Measurements from ENCODE around the gene GNAI2.

Gene GNAI2

DNA sequence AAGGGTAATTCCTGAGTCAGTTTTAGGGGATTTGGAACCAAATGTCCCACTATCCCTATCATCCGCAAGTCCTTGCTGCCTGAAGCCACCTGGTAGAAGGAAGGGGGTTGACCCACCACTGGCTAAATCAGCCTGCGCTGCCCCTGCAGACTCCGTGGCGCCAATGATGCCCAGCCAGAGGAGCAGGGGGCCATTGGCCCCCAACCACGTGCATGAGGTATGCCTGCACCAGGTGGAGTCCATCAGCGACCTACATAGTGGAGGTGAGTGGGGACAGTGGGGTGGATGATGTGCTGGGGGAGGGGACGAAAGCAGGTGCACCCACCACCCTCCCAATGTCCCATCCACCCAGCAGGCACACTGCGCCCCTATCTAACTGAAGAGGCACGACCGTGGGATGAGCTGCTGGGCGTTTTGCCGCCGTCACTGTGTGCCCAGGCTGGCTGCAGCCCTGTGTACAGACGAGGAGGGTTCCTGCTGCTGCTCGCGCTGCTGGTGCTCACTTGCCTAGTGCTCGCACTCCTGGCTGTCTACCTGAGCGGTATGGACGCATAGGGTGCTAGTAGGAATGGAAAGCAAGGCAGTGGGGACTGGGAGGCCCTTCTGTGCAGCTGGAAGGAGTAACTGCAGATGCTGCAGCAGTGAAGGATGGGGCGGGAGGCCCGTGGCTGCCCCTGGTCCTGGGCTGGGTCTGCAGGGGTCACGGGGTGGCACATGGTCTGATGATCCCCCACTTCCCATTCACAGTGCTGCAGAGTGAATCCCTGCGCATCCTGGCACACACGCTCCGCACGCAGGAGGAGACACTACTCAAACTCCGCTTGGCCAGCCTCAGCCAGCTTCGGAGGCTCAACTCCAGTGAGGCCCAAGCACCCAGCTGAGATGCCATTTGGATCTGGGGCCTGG lies 50.6 kb downstream of the GNAI2 start:
- no peak for DNase-seq

DNA sequence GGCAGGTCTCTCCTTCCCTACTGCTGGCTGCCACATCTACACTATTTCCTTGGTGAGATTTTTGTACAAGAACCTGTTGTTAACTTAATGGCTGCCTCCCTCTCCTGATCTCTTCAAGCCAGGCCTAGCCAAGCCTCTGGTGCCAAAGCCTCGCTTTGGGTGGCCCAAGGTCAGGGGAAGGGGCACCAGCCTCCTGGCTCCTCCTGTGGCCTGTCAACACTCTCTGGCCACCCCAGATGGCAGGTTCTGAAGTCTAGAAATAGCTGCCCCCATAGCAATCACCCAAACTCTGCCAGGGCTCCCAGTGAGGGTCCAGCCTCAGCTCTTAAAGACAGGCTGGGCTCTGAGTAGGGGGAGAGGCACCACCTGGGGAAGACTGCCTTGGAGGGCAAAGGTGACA lies 51.3 kb downstream of the GNAI2 start:
- no peak for DNase-seq

DNA sequence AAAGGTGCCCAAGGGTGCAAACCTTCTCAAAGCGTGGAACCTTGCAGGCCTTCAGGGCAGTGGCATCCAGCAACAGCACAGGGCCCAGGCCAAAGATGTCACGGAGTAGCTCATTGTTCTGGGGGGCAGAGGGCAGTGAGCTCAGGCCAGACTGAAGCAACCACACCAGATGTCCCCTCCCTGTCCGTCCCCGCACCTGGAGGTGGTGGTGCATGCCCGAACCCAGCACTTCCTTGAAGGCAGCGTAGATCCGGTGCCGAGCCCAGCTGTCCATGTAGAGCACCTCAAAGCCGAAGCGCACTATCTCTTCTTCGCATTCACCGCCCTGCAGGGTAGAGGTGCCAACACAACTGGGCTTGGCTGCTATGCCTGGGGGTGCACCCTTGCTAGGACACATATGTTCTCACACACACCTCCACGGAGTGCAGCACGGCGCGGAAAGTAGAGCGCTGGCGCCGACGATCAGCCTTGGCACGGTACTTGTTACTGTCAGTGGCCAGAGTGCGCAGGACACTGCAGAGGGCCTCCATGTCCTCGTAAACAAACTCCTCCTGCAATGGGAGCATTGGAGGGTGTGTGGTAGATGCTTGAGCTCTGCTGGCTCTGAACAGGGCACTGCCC lies 52.5 kb downstream of the GNAI2 start:
- no peak for DNase-seq

DNA sequence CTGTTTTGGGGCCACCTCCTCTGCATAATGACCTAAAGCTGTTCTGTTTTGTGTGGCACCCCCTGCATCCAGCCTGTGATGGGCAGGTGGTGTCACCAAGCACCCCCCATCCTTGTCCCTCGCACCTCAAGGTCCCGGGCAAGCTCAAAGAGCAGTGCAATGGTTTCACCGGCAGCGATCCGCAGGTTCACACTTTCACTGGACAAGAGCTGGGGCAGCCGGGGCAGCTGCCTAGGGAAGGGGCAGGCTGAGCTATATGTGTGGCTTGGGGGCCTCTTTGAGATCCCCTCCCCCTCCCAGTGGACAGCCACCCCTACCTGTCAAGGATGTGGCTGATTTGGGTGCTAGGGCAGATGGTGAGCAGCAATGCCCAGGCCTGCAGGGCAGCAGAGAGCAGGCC lies 53.1 kb downstream of the GNAI2 start:
- no peak for DNase-seq

DNA sequence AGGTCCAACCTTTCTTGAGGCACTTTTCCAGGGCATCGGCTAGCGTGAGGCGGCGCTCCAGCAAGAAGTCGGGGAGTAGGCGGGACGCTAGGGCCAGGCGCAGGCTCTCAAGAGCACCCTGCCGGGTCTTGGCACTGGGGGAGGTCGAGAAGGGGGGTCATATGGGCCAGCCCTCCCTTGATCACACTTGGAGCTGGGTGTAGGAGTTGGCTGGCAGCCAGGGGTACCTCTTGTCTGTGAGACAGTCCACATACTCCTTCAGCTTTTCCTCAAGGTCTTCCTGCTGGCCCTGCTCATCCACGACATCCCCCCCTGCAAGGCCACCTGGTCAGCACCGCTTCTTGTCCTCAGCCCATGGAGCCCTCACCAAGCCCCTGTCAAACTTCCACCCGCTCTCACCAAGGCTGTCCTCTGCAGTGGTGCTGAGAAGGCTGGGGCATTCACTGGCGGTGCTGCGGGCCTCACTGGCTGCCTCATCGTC lies 54.2 kb downstream of the GNAI2 start:
- no peak for DNase-seq

DNA sequence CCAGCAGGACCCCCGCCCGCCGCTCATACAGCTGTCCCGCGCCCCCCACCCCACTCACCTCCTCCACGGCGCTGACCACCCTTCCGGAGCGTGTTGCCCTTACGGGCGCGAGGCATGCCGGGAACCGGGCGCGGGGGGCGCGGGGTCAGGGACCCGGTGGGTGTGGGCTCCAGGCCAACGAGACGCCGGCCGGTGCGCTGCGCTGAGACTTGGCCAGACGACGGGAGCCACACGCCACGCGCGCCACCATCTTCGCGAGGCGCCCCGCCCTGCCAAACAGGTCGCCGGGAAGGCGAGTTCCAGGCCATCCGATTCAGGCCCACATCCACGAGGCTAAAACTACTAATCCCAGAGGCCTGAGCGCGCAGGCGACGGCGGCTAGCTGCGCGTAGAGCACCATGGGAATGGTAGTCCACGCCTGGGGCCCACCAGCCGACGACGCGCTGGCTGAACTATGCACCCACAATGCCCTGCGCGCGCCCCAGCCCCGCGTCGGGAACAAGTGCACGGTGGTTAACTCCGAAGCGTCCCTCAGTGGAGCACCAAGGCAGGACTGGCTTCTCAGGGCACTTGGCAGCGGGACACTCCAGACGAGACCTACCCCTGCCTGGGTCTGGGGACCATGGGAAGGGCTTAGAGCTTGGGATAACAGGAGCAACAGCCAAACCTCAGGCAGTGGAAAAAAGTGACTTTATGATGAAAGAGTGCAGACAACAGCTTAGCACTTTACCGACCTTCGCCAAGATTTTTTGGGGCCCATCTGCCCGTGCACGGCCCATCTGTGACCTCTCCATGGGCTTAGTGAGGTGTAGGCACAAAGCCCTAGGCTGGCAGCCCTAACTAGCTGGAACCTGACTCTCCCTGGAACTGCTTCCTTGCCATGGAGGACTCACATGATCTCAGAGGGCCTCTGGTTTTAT lies 56.4 kb downstream of the GNAI2 start, which contains the start of gene IFRD2:
IFRD2 (minus strand) TSS at position 271 of the 920 bp plus-strand sequence; CDS start at position 116, 155 bp downstream.
- peak; percentile 96 for DNase-seq

DNA sequence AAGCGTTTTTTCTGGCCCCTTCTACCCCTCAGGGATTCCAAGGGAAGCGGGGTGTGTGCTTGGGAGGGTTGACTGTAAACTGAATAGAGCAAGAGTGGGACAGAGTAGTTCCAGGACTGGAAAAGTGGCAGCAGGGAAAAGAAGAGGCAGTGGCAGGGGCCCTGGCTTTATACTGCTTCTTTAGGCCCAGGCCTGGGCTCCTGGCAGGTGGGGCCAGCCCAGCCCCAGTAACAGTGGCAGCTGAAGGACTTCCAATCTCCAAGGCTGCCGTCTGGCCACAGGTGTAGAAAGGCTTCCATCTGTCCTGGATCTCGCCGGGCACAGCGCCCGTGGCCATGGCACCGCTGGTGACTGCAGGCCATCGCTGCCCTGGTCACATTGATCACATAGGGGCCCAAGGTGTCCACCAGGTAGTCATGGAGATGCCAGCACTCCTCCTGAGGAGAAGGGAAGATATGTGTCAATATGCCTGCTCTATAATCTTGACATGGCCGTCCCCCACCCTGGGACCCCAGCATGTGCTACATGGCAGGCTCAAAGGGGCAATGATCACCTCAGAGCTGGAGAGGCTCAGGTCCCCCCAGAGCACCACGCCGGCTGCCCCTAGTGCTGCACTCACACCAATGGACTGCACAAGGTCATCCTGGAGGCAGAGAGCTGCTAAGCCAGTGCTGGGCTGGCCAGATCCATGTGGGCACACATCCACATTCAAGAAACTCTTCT lies 57.2 kb downstream of the GNAI2 start:
- no peak for DNase-seq

DNA sequence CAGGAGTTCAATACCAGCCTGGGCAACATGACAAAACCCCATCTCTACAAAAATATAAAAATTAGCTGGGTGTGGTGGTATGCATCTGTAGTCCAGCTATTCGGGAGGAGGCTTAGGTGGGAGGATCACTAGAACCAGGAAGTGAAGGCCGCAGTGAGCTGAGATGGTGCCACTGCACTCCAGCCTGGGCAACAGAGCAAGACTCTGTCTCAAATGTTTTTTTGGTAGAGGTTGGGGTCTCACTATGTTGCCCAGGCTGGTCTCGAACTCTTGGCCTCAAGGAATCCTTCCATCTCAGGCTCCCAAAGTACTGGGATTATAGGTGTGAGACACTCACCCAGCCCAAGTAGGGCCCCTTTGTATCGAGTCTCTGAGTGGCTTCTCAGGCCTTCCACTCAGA lies 58.1 kb downstream of the GNAI2 start:
- DNase-seq: no peak

DNA sequence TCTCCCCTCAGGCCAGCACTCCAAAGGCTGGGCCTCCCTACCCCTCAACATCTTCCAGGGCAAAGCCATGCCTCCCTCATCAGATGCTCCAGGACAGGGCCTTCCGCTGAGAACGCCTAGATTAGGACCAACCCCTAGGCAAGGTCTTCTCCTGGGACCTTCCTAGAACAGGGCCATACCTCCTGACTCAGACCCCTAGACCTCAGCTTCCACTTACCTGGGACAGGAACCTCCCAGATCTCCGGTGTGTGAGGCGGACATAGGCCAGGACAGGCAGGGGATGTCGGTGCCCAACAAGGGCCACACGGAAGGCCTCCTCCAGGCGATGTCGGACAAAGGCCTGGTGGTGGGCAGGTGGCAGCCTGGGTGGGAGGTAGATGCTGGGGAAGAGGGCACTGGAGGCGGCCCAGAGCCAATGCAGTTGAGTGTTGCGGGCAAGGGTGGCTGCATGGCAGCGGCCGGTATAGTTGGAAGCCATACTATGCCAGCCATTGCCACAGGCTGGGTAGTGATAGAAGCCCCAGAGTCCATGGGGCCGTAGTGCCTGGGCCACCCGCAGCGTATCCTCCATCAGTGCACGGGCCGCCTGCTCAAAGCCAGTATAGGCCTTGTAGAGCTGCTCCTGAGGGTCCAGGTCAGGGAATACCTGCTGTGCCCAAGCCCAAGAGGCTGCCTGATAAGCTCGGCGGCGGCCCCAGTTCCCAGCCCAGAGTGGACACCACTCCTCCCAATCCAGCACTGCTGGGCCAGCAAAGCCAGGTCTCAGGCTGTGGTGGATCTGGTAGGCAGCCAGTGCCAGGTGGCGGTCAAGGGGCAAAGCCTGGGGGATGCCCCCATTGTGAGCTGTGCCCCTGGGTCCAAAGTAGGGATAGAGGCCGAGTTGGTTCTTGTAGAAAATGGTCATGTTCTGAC lies 58.7 kb downstream of the GNAI2 start:
- DNase-seq: no peak

DNA sequence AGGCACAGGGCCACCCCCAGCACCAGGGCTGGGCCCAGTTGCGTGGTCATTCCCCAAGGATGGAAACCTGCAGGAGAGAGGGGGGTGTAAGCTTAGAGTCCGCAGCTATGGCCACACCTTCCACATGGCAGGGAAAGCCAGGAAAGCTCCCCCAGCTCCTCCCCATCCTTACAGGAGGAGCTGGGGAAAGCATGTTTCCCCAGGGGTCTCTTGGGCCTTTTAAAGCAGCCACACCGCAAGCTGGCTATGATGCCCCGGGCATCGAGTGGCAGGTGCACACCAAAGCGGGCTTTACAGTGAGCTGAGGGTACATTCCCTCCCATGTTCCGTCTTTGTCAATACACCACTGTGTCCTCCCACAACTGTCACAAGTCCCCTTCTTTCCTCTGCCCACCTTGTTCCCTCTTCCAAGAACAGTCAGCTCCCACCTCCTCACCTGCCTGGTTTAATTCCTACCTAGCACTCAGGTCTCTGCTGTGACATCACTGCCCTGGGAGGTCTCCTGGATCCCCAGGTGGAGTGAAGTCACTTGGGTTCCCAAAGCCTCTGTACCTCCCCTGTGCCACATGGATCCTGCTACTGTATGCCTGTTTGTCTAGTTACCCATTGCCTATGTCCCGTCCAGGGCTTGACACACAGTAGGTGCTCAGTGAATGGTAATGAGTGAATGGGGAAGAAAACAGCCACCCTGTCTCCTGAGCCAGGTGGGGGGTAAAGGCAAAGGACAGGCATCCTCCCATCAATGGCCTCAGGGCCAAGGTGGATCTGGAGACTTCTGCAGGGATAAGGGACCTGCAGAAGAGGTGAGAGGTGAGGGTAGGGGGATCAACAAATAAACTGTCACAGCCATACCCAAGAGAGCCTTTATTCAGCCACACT lies 59.8 kb downstream of the GNAI2 start:
- DNase-seq: no peak

DNA sequence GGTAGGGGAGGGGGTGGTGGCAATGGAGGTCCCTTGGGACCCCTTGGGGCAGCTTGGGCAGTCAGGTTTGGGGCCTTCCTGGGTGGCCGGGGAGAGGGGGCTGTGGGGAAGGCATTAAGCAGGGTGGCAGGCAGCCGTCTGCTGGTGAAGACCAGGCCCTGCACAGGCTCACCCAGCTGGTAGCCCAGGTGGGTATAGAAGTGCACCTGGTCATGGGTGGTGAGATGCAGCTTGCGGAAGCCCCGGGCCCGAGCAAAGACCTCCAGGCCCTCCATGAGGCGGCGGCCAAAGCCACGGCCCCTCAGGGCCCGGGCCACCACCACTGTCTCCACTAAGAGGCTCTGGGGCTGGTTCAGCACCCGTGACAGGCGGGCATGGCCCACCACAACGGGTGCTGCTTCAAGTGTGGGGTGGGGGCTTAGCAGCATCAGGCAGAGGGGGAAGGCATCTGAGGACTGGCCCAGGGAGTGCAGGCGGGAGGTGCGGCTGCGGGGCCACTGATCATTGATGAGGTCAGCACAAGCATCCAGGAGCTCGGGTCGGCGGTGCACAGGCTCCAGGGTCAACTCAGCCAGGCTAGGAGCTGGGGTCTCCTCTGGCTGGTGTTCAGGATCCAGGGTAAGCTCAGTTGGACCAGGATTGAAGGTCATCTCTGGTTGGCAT lies 60.8 kb downstream of the GNAI2 start:
- DNase-seq: no peak

DNA sequence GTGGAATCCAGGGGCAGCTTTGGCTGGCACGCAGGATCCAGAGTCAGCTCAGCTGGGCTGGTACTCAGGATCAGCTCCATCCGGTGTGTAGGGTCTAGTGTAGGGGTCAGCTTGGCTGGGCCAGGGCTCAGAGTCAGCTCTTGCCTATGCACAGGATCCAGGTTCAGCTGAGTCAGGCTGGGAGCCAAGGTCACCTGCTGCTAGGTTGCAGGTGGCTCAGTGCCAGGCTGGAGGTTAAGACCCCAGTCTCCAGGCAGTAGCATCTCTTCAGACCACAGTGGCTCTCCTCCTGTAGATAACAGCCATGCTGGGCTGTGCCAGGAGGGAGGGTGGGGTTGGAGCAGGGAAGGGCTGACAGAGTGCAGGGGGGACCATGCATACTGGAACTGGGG lies 61.4 kb downstream of the GNAI2 start:
- DNase-seq: no peak

DNA sequence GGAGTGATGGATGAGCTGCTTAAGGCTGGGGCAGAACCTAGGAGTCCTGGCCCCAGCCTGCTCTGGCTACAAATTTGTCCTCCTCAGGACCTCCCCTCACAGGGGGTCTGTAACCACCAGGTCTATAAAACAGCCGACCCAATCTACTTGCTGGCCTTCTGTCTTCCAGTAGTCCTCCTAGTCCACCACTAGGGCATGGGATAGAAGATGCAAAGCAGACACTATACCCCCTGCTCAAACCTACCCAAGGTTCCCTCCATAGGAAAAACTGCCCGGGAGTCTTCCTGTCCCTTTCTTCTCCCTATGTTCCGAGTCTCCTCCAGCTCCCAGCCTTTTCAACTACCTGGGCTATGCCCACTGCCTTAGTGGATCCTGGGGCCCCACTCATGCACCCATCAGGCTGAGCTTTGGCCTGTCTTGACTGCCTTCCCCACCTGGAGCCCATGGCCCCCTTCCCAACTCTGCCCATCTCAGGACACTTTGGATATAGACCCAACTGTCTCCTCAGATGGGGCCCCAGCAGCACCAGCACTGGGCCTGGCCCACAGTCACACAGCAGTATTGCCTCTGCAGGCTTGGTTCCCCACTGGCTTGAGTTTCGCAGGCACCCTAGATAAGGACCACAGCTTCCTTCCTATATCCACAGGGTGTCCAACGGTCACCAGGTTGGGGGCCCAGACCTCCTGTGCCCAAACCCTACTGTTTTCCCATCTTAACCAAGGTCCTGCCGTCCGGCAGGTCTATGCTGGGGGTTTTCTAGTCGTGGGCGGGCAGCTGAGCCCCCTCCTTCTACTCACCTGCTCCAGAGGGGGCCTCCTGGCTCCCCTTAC lies 62.1 kb downstream of the GNAI2 start:
- no peak for DNase-seq

DNA sequence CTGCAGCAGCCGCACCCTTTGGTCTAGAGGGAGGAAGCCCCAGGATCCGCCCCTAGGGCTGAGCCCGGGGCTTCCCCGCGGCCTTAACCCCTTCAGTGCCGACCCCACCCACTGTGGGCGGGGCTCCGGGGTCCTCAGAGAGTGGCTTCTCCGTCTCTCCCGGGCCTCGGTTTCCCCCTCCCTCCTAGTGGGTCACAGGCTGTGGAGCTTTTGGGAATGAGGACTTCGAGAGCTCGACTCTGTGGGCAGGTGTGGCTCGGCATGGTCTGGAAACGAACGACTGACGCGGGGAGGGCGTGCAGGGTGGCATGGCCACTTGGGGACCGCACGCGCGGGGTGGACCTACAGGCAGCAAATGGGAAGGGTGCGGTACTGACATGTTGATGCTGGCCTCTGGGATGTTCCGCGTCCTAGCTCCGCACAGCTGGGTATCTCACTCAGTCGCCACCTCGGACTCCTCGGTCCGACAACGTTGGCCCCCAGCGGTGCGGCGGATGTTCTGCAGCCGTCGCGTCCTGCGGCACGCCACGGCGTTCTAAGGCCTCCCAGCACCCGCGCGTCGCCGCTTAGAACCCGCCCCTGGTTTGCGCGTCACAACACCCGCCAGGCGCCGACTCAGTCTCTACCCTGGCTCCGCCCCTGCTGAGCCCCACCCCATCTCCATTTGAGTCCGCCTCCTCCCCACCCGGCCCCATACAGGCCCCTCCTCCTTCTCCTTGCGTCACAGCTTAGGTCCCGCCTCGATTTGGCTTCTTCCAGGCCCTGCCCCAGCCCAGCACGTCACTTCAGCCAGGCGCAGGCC lies 63.0 kb downstream of the GNAI2 start, which contains the start of the genes HYAL3 and NAA80:
HYAL3 (minus strand) TSS at position 570 of the 802 bp plus-strand sequence. CDS start 3,803 bp downstream, outside the sequence.
NAA80 (minus strand) TSS at position 570 of the 802 bp plus-strand sequence. CDS start 1,942 bp downstream, outside the sequence.
- peak; percentile 99 for DNase-seq

DNA sequence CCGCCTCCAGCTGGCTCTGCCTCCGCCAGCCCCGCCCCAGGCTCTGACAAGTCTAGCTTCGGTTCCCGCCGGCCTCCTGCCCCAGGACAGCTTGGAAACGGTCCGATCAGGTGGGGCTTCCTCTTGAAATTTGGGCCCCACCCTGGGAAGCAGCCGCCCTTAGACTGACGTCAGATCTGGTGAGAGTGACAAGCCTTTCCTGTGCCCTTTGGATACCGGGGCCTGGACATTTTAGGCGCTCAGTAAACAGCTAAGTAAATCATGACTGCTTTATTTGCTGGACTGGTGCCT lies 63.6 kb downstream of the GNAI2 start:
- DNase-seq: no peak

DNA sequence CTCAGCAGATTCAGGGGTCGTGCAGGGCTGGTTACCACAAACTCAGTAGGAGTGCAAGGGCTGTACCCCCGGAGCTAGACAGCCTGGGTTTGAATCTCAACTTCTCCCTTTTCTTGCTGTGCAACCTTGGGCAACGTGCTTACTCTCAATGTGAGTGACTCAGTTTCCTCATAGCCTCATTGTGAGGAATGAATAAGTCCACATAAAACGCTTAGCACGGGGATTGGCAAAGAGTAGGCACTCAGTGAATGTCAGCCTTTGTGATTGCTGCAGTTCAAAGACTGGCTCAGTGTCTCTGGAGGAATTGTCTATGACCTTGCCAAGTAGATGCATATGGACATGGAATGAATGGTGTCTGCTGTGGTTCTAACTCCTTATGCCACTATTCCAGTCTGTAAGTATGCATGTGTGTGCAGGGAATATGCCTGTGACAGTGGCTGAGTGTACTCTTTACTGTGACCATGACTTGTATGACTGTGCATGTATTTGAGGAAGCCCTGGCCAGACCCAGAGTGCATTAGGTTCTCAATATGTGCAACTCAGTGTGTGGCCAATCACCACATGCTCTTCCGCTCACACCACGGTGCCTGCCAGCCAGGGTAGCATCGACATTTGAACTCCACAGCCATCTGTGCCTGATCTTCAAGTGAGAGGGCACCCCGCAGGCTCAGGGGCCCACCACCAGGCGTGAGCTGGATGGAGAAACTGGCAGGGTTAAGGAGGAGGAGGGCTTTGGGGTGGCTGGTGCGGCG lies 64.1 kb downstream of the GNAI2 start:
- DNase-seq: no peak

DNA sequence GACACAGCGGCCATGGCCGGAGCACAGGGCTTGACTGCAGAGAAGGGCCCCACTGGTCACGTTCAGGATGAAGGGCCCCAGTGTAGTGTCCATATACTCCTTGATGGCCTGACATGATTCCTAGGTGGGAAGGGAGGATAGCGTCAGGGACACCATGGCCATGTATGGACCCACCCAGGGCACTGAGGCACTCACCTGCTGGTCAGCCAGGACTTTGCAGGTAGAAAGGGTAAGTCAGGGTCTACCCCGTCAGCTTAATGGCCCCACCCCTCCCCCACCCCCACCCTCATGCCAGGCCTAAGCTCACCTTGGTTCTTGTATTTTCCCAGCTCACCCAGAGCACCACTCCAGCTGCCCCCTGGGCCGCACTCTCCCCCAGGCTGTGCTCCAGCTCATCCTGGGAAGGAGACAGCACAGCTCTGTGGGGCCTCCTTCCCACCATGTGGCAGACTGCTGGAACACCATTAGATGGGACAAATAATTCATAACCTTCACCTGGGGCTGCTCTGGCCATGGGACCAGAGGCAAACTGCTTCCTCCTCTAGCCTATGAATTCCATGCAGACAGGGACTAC lies 64.8 kb downstream of the GNAI2 start:
- no peak for DNase-seq
